GM19324 (cell line): ENCODE data around the gene GMDS.

ENCODE experiments used
- ATAC-seq: cut with Tn5 transposase; IDR thresholded peaks from one replicate; pipeline ENCODE4 v1.9.1; 2021; ENCODE audit warnings: mild to moderate bottlenecking, moderate library complexity; ENCODE audit not compliant: unreplicated experiment, low FRiP score

The GMDS gene

DNA sequence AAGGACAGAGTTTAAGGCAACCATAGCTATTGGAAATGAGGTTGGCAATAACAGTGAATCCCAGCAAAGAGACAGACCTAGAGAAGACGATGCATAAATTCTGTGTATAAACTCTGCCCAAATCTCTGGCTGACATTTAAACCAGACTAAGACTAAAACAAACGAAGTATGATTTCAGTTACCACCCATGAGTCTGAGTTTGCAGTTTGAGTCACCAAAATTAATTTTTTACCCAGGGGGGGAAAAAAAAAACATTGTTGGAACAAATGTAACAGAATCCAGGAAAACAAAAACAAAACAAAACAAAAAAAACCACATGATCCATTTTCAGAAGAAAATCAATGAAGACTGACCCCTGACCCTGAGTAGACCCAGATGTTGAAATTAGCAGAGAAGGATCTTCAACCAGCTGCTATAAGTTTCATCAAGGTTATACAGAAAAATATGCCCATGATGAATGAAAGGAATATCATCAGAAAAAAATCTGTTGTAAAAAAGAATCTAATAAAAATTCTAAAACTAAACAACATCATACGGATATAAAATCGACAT is 190.8 kb downstream of the GMDS start:
- ATAC-seq: no peak

GRCh38 chr6:2053691-2054090 is 191.7 kb downstream of the GMDS start:
- ATAC-seq: no peak

- no peak for ATAC-seq
Observed at GRCh38 chr6:2047855-2048254, 197.6 kb downstream of the GMDS start.

DNA sequence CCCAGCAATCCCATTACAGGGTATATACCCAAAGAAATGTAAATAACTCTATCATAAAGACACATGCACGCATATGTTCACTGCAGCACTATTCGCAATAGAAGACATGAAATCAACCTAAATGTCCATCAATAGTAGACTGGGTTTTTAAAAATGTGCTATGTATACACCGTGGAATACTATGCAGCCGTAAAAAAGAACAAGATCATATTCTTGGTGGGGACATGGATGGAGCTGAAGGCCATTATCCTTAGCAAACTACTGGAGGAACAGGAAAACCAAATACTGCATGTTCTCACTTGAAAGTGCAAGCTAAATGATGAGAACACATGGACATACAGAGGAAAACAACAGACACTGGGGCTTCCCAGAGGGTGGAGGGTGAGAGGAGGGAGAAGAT is 201.2 kb downstream of the GMDS start:
- ATAC-seq: no peak

DNA sequence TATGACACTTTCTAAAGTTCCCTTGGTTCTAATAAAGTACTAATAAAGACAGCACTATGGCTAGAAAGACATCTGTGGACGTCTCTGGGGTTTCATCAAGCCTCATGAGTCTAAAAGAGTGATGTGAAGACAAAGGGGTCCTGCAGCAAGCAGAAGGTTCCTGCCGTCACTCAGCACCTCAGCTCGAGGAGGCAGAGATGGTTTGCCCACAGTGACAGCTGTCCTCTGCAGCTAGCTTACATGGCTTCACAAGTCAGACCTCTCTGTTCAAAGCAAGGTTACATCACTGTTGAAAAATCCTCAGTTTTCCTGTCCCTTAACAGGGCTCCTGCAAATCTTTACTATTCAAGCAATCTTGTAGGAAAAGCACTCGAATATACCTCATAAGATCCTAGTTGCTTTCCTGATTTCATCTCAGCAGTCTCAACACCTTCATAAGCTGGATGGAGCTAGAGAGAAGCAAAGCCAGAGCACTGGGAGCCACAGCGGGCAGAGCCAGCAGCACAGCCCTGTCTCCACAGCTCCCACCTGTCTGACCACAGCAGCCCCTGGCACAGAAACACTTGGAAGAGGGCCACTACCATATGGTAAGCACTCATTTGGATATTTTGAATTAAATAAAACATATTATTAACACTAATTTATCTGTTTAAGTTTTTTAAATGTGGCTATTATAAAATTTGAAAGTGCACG is 202.3 kb downstream of the GMDS start:
- ATAC-seq: no peak

DNA sequence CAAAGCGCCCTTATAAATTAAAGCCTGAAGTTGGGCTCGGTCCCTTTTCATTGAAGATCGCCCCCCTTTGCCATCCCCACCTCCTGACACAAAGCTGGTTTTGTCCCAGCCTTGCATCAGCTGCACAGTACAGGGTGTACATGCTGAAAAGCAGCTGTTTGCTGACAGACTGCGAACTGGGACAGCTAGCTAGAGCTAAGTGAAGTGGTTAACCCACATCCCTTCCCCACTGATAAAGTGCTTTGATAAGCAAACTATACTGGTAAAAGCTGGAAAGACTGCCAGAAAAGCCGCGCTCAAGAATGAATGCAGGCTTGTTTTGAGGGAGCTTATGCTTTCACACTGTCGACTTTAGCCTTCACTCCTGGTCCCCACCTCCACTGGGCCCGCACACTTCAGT is 207.3 kb downstream of the GMDS start:
- no peak for ATAC-seq

- ATAC-seq: no peak
Observed at GRCh38 chr6:2037237-2037926, 208.0 kb downstream of the GMDS start.

DNA sequence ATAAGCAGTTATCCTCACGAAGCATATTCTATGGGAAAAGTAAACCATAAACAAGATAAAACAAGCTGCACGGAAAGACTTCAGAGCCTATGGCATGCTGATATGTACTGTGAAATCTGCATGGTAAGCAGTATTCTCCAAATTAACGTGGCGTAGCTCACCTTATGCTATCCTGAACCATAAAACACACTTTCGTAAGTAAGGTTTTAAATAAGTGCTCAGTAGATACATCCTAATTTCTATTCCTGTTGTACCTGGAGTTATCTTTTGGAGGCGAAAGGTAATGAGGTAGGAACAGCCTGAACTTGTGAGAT is 208.7 kb downstream of the GMDS start:
- ATAC-seq: no peak

- no peak for ATAC-seq
Observed at GRCh38 chr6:2035826-2036709, 209.3 kb downstream of the GMDS start.

GRCh38 chr6:2035046-2035445 is 210.4 kb downstream of the GMDS start:
- ATAC-seq: no peak

- ATAC-seq: no peak
Observed at GRCh38 chr6:2034256-2034655, 211.1 kb downstream of the GMDS start.

DNA sequence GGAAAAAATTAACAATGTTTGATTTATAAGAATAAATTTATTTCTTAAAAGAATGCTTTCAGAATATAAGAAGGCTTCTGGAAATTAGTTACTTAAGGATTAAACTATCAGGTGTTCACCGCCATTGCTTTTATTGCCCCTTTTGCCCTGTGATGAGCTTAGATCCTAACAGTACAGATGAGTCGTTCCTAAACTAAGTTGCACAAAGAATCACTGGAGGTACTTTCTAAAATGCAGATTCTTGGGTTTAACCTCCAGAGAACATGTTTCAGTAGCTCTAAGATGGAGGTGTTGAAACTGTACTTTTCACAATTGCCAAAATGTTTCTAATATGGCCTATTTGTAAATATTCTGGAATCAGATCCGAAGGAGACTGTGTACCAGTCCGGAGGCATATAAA is 211.9 kb downstream of the GMDS start:
- no peak for ATAC-seq

- ATAC-seq: no peak
Observed at GRCh38 chr6:2030682-2031244, 214.6 kb downstream of the GMDS start.

DNA sequence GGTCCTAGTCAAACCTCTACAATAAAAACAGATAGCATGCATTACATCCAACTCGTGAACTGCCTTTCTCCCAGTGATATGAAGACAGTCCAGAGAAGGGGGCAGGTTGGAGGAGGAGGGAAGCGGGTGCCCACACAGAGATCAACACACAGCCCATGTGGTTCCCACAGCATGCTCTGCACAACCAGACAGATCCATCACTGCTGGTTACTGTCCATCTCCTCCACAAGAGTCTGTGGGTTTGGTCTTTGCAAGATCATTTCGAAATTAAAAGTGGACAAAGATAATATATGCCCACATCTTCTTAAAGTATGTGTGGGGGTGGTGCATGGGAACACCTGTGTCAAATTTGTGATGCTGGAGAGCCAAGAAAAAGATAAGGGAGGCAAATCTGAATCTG is 215.5 kb downstream of the GMDS start:
- ATAC-seq: no peak

- ATAC-seq: no peak
Observed at GRCh38 chr6:2029130-2029794, 216.1 kb downstream of the GMDS start.

GRCh38 chr6:2028457-2029038 is 216.9 kb downstream of the GMDS start:
- ATAC-seq: no peak

GRCh38 chr6:2026133-2026532 is 219.3 kb downstream of the GMDS start:
- ATAC-seq: no peak

GRCh38 chr6:2021713-2022125 is 223.7 kb downstream of the GMDS start:
- no peak for ATAC-seq

- ATAC-seq: no peak
Observed at GRCh38 chr6:2020909-2021308, 224.5 kb downstream of the GMDS start.

DNA sequence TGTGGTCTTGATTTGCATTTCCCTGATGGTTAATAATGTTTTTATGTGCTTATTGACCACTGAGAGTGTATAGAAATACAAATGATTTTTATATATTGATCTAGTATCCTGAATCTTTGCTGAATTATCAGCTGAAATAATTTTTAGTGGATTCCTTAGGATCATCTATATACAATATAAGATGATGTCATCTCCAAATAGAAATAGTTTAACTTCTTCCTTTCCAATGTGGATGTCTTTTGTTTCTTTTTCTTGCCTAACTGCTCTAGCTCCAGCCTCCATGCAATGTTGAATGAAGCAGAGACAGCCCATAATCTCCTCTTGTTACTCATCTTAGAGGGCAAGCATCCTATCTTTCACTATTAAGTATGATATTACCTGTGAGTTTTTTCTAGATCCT is 226.4 kb downstream of the GMDS start:
- ATAC-seq: no peak
